Chondrocyte (in vitro differentiated cells): ENCODE data around the gene ACKR1. TPM values are rescaled to one million over a fixed set of nuclear protein-coding genes. Genes with fewer than 3 reads are reported as not detected.
A peak's percentile ranks its signal among the peaks of the same experiment; 100 is the strongest.

ENCODE experiments used
- DNase-seq: peaks from one replicate; pipeline ENCODE4 v3.0.0; 2021; ENCODE audit warnings: mixed read lengths, low spot score
- H3K27ac Mint-ChIP-seq: one replicate; pipeline ENCODE4 v1.8.0; 2021; ENCODE audit warnings: mild to moderate bottlenecking, moderate library complexity, mixed read lengths; ENCODE audit not compliant: unreplicated experiment
- H3K27me3 Mint-ChIP-seq: 2 replicates; pipeline ENCODE4 v1.8.0; 2021; ENCODE audit warnings: low read depth, mixed read lengths
- H3K36me3 Mint-ChIP-seq: 2 replicates; pipeline ENCODE4 v1.8.0; 2021; ENCODE audit warnings: low read depth, mixed read lengths
- H3K4me1 Mint-ChIP-seq: 2 replicates; pipeline ENCODE4 v1.8.0; 2021; ENCODE audit warnings: low read depth, mild to moderate bottlenecking, mixed read lengths
- H3K4me3 Mint-ChIP-seq: one replicate; pipeline ENCODE4 v1.8.0; 2021; ENCODE audit warnings: mild to moderate bottlenecking, moderate library complexity, mixed read lengths; ENCODE audit not compliant: unreplicated experiment
- H3K9me3 Mint-ChIP-seq: 2 replicates; pipeline ENCODE4 v1.8.0; 2021; ENCODE audit warnings: low read depth, mixed read lengths
- total RNA-seq: library from RNA; stranded (reverse); gene quantifications from 3 replicates; pipeline ENCODE4 v1.2.1, GENCODE V29; 2021
- TF ChIP-seq, protein P1 (sequence below): fragments of 200-600 bp; sonication (generic); IDR thresholded peaks from 2 replicates; pipeline ENCODE4 v1.5.0; 2021; ENCODE audit warnings: antibody characterized with exemption, mild to moderate bottlenecking, moderate library complexity

ACKR1 gene
- total RNA-seq, 1 donor from 2014 or later, result not detected

DNA sequence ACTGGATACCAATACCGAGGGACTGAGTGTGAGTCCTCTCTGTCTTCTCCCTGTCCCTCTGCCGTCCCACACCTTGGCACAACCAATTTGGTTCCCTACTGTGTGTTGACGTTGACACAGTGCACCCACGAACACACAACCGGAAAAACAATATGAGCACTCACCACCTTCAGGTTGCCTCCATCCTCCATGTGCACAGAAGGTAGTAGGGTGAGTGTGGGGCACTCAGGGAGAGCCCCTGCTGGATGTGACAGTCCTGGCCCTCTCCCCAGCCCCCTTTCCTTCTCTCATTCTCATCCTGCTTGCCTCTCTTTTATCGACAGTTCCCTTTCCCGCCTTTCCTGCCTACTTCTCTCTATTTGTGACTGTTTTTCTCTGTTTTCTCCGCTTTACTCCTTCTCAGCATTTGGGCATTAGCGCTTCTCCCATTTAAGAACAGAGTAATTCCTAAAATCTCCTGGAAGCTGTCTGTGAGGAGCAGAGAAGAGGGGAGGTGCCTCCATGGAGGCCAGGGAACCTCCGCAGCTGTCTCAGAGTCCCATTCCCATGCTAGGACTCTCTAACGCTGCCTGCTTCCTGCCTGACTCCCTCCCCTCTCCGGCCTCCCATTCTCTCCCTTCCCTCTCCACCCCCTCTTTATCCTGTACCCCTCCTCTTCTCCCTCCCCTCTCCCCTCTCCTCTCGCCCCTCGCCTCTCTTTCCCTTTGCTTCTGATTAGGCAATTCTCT lies 16.9 kb upstream of the ACKR1 start:
- Mint-ChIP-seq H3K27me3 (peaks cover 50% of the 10 kb centered on the region), H3K4me1 (peaks cover 3% of the 10 kb centered on the region), H3K4me3 (peak overlapping the region; percentile 26), H3K36me3 (no peaks in the 10 kb centered on the region), H3K9me3 (no peaks in the 10 kb centered on the region), H3K27ac (no peak overlapping the region)
- TF ChIP-seq, protein P1, sequence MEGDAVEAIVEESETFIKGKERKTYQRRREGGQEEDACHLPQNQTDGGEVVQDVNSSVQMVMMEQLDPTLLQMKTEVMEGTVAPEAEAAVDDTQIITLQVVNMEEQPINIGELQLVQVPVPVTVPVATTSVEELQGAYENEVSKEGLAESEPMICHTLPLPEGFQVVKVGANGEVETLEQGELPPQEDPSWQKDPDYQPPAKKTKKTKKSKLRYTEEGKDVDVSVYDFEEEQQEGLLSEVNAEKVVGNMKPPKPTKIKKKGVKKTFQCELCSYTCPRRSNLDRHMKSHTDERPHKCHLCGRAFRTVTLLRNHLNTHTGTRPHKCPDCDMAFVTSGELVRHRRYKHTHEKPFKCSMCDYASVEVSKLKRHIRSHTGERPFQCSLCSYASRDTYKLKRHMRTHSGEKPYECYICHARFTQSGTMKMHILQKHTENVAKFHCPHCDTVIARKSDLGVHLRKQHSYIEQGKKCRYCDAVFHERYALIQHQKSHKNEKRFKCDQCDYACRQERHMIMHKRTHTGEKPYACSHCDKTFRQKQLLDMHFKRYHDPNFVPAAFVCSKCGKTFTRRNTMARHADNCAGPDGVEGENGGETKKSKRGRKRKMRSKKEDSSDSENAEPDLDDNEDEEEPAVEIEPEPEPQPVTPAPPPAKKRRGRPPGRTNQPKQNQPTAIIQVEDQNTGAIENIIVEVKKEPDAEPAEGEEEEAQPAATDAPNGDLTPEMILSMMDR, result no peak
- DNase-seq, result no peak

DNA sequence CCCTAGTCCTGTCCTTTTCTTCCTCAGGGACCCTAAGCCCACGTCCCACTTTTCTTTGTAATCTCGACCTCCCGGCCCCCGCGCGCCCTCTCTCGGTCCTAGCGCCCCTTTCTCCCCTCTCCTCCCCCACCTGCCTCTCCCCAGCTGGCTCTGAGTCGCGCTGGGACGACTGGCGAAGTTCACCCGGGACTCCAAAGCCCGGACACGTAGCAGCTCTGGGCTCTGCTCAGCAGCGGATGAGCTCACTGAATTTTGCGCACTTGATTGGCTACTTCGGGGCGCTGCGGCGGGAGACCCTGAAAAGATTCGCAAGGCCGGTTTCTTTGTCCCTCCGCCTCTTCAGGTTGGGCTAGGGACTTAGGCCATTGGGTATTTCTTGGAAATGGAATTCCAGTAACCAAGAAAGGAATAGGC lies 16.3 kb upstream of the ACKR1 start:
- Mint-ChIP-seq H3K4me3 (peak overlapping the region; percentile 26), H3K9me3 (no peaks in the 10 kb centered on the region), H3K4me1 (peaks cover 3% of the 10 kb centered on the region), H3K27me3 (peaks cover 46% of the 10 kb centered on the region), H3K27ac (no peak overlapping the region), H3K36me3 (no peaks in the 10 kb centered on the region)
- TF ChIP-seq, protein P1, result no peak
- DNase-seq, result no peak

DNA sequence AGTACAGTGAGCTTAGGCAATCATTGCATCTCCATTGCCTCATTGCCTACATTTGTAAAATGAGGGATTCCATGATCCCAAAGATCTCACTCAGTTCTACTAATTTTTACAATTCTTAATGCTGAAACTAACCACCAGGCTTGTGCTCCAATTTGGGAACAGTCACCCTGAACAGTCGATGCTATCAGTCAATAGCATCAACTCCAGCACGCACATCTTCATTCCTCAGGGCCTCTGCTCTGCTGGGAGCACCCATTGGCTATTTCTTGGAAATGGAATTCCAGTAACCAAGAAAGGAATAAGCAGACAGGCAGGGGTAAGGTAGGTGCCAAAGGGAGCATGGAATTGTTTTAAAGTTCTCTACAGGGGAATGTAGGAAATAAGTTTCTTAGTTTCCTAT lies 14.2 kb upstream of the ACKR1 start:
- Mint-ChIP-seq H3K36me3 (no peaks in the 10 kb centered on the region), H3K27ac (no peak overlapping the region), H3K9me3 (no peaks in the 10 kb centered on the region), H3K4me3 (no peak overlapping the region), H3K27me3 (peaks cover 46% of the 10 kb centered on the region), H3K4me1 (peaks cover 3% of the 10 kb centered on the region)
- TF ChIP-seq, protein P1, result no peak
- DNase-seq, result no peak

DNA sequence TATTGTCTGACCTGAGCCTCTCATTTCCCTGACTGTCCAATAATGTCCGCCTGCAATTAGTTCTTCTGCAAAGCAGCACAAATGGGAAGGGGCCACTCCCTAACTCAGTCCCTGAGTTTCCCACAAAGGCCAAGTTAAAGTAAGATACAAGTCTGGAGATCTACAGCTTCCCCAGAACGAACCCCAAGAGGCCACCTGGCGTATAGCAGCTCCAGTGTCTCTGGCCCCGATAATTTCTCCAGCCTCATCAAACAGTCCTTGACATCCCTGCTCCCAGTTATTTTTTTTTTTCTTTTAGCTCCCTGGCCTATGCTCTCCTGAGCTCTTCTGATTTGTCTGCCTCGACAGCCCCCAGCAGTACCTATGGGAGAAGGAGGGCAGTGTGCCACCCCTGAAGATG lies 8.1 kb upstream of the ACKR1 start:
- no peak for DNase-seq
- H3K4me1 Mint-ChIP-seq, result no peaks in the 10 kb centered on the region
- no peaks in the 10 kb centered on the region for H3K9me3 Mint-ChIP-seq
- no peak overlapping the region for H3K27ac Mint-ChIP-seq
- H3K27me3 Mint-ChIP-seq, result peaks cover 10% of the 10 kb centered on the region
- H3K36me3 Mint-ChIP-seq, result no peaks in the 10 kb centered on the region
- TF ChIP-seq, protein P1, result peak; percentile 23
- H3K4me3 Mint-ChIP-seq, result no peak overlapping the region

DNA sequence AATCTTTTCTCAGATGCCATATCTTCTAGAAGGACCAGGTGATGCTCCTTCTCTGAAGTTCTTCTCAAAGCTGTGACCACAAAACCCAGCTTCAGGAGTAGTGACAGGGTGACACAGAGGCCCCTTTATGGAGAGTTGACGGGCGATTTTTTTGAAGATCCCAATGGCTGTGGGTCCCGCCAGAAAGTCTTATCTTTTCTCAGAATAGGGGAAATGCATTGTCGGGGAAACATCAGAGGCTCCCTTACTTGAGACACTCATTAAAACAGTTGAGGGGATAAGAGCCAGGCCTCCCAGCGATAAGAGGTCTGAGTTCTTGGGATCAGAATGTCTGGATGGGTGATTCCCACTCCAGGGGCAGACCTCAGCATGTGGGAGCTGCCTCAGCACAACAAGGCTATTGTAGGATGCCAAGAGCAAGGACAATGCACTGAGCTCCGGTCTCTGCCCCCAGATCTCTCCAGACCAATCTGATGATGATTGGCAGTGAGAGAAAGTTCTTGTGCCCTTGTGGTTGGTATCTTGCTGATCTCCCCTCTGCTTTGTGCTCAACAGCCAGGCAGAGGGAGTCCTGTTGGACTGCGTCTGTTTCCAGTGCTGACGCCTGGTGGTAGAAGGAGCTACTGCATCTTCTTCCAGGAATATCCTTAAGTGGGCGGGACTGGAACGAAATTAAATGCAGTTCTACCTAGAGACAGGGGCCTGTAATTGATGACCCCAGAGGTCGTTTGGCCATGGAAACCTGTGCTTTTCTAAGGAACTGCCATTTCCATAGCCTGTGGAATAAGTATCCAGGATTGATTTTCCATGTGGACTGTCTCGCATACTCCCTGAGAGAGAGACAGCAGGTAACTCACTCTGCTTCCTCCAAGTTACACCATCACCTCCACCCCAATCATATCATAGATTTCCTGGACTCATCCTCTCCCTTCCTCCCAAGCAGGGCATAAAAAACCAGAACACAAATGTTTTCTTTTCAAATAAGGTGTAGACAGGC lies 6.8 kb upstream of the ACKR1 start:
- Mint-ChIP-seq H3K27me3 (peaks cover 13% of the 10 kb centered on the region), H3K4me1 (no peaks in the 10 kb centered on the region), H3K4me3 (no peak overlapping the region), H3K36me3 (no peaks in the 10 kb centered on the region), H3K9me3 (no peaks in the 10 kb centered on the region), H3K27ac (no peak overlapping the region)
- TF ChIP-seq, protein P1, result peak; percentile 79
- no peak for DNase-seq
